Measurements from ENCODE around the gene CTNND2.

The CTNND2 gene

DNA sequence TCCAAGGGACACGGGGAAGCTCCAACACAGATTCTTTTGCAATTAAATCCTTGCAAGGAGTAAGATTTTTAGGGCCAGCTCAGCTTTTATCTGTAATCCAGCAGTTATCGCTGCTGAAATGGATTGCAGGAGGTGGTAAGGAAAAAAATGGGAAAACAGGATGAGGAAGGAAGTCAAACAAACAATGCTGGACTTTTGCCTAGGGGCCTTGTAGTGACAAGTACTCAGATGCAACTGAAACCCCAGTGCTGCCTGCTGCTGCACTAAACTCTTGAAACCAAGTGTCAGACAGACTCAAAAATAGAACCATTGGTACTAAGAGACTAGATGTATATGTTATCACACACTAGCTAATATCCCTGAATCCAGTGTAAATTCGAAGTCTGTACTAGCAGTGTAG, 309.2 kb downstream of the CTNND2 start:
- no peak overlapping the region for H3K4me3 ChIP-seq (ENCODE audit: low read depth, low read length)
- ChIA-PET CTCF (no interaction called here), POLR2A (no interaction called here)
- no peak for DNase-seq (ENCODE audit: low read depth, low spot score)
- TF ChIP-seq CTCF (IDR thresholded peaks at IDR 0.05; ENCODE audit: insufficient read depth, low read length, missing control alignments) = no peak

DNA sequence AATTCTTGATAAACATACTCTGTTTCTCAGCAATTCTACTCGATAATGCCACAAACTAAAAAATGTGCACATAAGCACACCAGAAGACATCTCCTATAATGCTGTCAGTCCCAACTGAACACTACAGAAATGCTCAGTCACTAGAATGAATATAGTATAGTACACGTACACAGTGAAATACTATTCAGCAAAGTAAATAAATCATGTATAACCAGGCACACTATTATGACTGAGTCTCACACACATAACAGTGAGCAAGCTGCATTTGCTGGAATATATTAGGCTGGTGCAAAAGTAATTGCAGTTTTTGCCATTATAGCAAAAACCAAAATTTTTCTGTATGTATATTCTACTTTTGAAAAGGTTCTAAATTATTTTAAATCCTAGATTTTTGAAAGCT, 310.2 kb downstream of the CTNND2 start:
- no peak for TF ChIP-seq CTCF (IDR thresholded peaks at IDR 0.05; ENCODE audit: insufficient read depth, low read length, missing control alignments)
- ChIA-PET CTCF (no interaction called here), POLR2A (no interaction called here)
- no peak for DNase-seq (ENCODE audit: low read depth, low spot score)
- no peak overlapping the region for H3K4me3 ChIP-seq (ENCODE audit: low read depth, low read length)

DNA sequence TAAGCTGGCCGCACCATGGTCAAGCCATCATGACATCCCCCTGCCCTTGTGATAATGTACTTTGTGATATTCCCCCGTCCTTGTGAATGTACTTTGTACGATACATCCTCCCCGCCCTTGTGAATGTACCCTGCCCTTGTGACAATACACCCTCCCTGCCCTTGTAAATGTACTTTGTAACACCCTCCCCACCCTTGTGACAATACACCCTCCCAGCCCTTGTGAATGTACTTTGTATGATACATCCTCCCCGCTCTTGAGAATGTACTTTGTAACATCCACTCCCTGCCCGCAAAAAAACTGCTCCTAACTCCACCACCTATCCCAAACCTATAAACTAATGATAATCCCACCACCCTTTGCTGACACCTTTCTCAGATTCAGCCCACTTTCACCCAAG, 313.8 kb downstream of the CTNND2 start:
- ChIA-PET CTCF (no interaction called here), POLR2A (no interaction called here)
- H3K4me3 ChIP-seq (ENCODE audit: low read depth, low read length) = no peak overlapping the region
- no peak for DNase-seq (ENCODE audit: low read depth, low spot score)
- TF ChIP-seq CTCF (IDR thresholded peaks at IDR 0.05; ENCODE audit: insufficient read depth, low read length, missing control alignments) = no peak

GRCh38 chr5:11588803-11589202, 315.4 kb downstream of the CTNND2 start:
- ChIA-PET POLR2A (no interaction called here), CTCF (no interaction called here)
- DNase-seq (ENCODE audit: low read depth, low spot score) = no peak
- TF ChIP-seq CTCF (IDR thresholded peaks at IDR 0.05; ENCODE audit: insufficient read depth, low read length, missing control alignments) = no peak
- no peak overlapping the region for H3K4me3 ChIP-seq (ENCODE audit: low read depth, low read length)

GRCh38 chr5:11584017-11584416, 320.2 kb downstream of the CTNND2 start:
- no peak for DNase-seq (ENCODE audit: low read depth, low spot score)
- CTCF ChIA-PET = no interaction called here
- POLR2A ChIA-PET = no interaction called here
- no peak overlapping the region for H3K4me3 ChIP-seq (ENCODE audit: low read depth, low read length)
- no peak for TF ChIP-seq CTCF (IDR thresholded peaks at IDR 0.05; ENCODE audit: insufficient read depth, low read length, missing control alignments)

- no peak for DNase-seq (ENCODE audit: low read depth, low spot score)
- CTCF ChIA-PET = no interaction called here
- POLR2A ChIA-PET = no interaction called here
Measured at GRCh38 chr5:11579351-11579750, 324.9 kb downstream of the CTNND2 start.

More at GRCh38 chr5:11579351-11579750, 324.9 kb downstream of the CTNND2 start:
- TF ChIP-seq CTCF (IDR thresholded peaks at IDR 0.05; ENCODE audit: insufficient read depth, low read length, missing control alignments) = no peak
- H3K4me3 ChIP-seq (ENCODE audit: low read depth, low read length) = no peak overlapping the region
